ENCODE results near the gene PPM1J.
"Not testable (repeated sequence)": the region's sequence is repeated elsewhere in the genome, so short reads cannot be mapped to it uniquely, and the experiment has no call there.

The PPM1J gene

GRCh38 chr1:112721966-112722524 lies 6.9 kb upstream of the PPM1J start:
- DNase-seq (ENCODE audit: low read depth): no peak

- DNase-seq (ENCODE audit: low read depth): not testable (repeated sequence)
Observed at GRCh38 chr1:112721294-112721693, 6.2 kb upstream of the PPM1J start.

GRCh38 chr1:112720800-112721199 lies 5.7 kb upstream of the PPM1J start:
- DNase-seq (ENCODE audit: low read depth): no peak

- no peak for DNase-seq (ENCODE audit: low read depth)
Observed at GRCh38 chr1:112719706-112720105, 4.6 kb upstream of the PPM1J start.

GRCh38 chr1:112718691-112719418 lies 3.7 kb upstream of the PPM1J start:
- DNase-seq (ENCODE audit: low read depth): peak; percentile 68

GRCh38 chr1:112717263-112717873 lies 2.2 kb upstream of the PPM1J start:
- no peak for DNase-seq (ENCODE audit: low read depth)

- peak; percentile 69 for DNase-seq (ENCODE audit: low read depth)
Observed at GRCh38 chr1:112716133-112716720, 1.1 kb upstream of the PPM1J start.

- DNase-seq (ENCODE audit: low read depth): no peak
Observed at GRCh38 chr1:112714313-112715263, 544 bp downstream of the PPM1J start.

GRCh38 chr1:112713466-112714312 lies 1.4 kb downstream of the PPM1J start:
- no peak for DNase-seq (ENCODE audit: low read depth)

- DNase-seq (ENCODE audit: low read depth): no peak
Observed at GRCh38 chr1:112712701-112713128, 2.4 kb downstream of the PPM1J start.

- DNase-seq (ENCODE audit: low read depth): no peak
Observed at GRCh38 chr1:112712191-112712590, 2.9 kb downstream of the PPM1J start.

- no peak for DNase-seq (ENCODE audit: low read depth)
Observed at GRCh38 chr1:112711670-112712069, 3.5 kb downstream of the PPM1J start.

GRCh38 chr1:112711041-112711440 lies 4.1 kb downstream of the PPM1J start:
- DNase-seq (ENCODE audit: low read depth): no peak

- no peak for DNase-seq (ENCODE audit: low read depth)
Observed at GRCh38 chr1:112710586-112710985, 4.5 kb downstream of the PPM1J start.

GRCh38 chr1:112710159-112710558 lies 5.0 kb downstream of the PPM1J start:
- DNase-seq (ENCODE audit: low read depth): no peak

- no peak for DNase-seq (ENCODE audit: low read depth)
Observed at GRCh38 chr1:112708489-112708888, 6.6 kb downstream of the PPM1J start.

GRCh38 chr1:112708002-112708448 lies 7.1 kb downstream of the PPM1J start:
- no peak for DNase-seq (ENCODE audit: low read depth)

GRCh38 chr1:112707221-112708001 lies 7.7 kb downstream of the PPM1J start:
- peak; percentile 48 for DNase-seq (ENCODE audit: low read depth)

- no peak for DNase-seq (ENCODE audit: low read depth)
Observed at GRCh38 chr1:112706505-112707220, 8.5 kb downstream of the PPM1J start, which contains the start of gene RHOC. TSS of gene RHOC (minus strand) at chr1:112707127. CDS start at chr1:112703799, 3,328 bp downstream.

Data from stimulated activated CD4-positive, alpha-beta T cell treated with anti-CD3 and anti-CD28 coated beads, Interleukin-2, amount 100 ng/mL, for 4 hours (primary cell).